Bronchial epithelial cell (primary cell): Measurements from ENCODE around the gene GIGYF2. TPM values are rescaled to one million over a fixed set of nuclear protein-coding genes. Genes with fewer than 3 reads are reported as not detected.

Experiments used
- DNase-seq: peaks from one replicate; pipeline ENCODE4 v3.0.0-alpha.2; 2010; ENCODE audit warnings: low read depth
- FAIRE-seq: peaks from 2 replicates; lab custom pipeline; 2011; peaks lifted over from hg19 to GRCh38; lab: Jason Lieb, UNC
- H3K27me3 ChIP-seq: 2 replicates; pipeline ENCODE4 v1.5.1; 2011; ENCODE audit warnings: low read length; ENCODE audit not compliant: control insufficient read depth, insufficient read depth
- H3K36me3 ChIP-seq: 2 replicates; pipeline ENCODE4 v1.5.1; 2011; ENCODE audit warnings: low read length; ENCODE audit not compliant: control insufficient read depth, insufficient read depth
- H3K4me3 ChIP-seq: 2 replicates; pipeline ENCODE4 v1.5.1; 2011; ENCODE audit warnings: mild to moderate bottlenecking, low read depth, low read length, control low read depth
- CTCF ChIP-seq: IDR thresholded peaks from 2 replicates; pipeline ENCODE4 v1.5.1; 2011; ENCODE audit warnings: mild to moderate bottlenecking, moderate library complexity, low read length, control low read depth, inconsistent platforms; ENCODE audit not compliant: insufficient read depth, severe bottlenecking
- total RNA-seq: library from RNA; depleted of rRNA; stranded (reverse); fragments of >200 nt; gene quantifications from 2 replicates; pipeline ENCODE4 v1.2.1, GENCODE V29; 2014

GIGYF2 gene
- total RNA-seq, 1 donor from 2014 or later = 44.0 TPM

GRCh38 chr2:232887171-232887850 lies 190.2 kb downstream of the GIGYF2 start:
- Histone ChIP-seq H3K4me3 (no peak overlapping the region), H3K36me3 (no peaks in the 10 kb centered on the region), H3K27me3 (no peaks in the 10 kb centered on the region)
- no peak for TF ChIP-seq CTCF
- no peak for DNase-seq
- no peak for FAIRE-seq

GRCh38 chr2:232888099-232888836 lies 191.1 kb downstream of the GIGYF2 start:
- DNase-seq (no peak), FAIRE-seq (peak; percentile 97)
- TF ChIP-seq CTCF = no peak
- Histone ChIP-seq H3K4me3 (no peak overlapping the region), H3K27me3 (no peaks in the 10 kb centered on the region), H3K36me3 (no peaks in the 10 kb centered on the region)

- no peaks in the 10 kb centered on the region for H3K36me3 ChIP-seq
- TF ChIP-seq CTCF = no peak
- DNase-seq = no peak
- no peaks in the 10 kb centered on the region for H3K27me3 ChIP-seq
- FAIRE-seq = no peak
- H3K4me3 ChIP-seq = no peak overlapping the region
These were observed 191.9 kb downstream of the GIGYF2 start for GRCh38 chr2:232888839-232889529.

- no peak for TF ChIP-seq CTCF
- no peaks in the 10 kb centered on the region for H3K36me3 ChIP-seq
- DNase-seq = no peak
- H3K4me3 ChIP-seq = no peak overlapping the region
- H3K27me3 ChIP-seq = no peaks in the 10 kb centered on the region
- FAIRE-seq = no peak
These were observed 192.8 kb downstream of the GIGYF2 start for GRCh38 chr2:232889876-232890401.

- DNase-seq (no peak), FAIRE-seq (no peak)
These were observed 193.4 kb downstream of the GIGYF2 start for GRCh38 chr2:232890536-232890895.

More at GRCh38 chr2:232890536-232890895, 193.4 kb downstream of the GIGYF2 start:
- Histone ChIP-seq H3K4me3 (no peak overlapping the region), H3K36me3 (no peaks in the 10 kb centered on the region), H3K27me3 (no peaks in the 10 kb centered on the region)
- no peak for TF ChIP-seq CTCF
